Measurements from ENCODE around the gene SF1.

SF1 gene

DNA sequence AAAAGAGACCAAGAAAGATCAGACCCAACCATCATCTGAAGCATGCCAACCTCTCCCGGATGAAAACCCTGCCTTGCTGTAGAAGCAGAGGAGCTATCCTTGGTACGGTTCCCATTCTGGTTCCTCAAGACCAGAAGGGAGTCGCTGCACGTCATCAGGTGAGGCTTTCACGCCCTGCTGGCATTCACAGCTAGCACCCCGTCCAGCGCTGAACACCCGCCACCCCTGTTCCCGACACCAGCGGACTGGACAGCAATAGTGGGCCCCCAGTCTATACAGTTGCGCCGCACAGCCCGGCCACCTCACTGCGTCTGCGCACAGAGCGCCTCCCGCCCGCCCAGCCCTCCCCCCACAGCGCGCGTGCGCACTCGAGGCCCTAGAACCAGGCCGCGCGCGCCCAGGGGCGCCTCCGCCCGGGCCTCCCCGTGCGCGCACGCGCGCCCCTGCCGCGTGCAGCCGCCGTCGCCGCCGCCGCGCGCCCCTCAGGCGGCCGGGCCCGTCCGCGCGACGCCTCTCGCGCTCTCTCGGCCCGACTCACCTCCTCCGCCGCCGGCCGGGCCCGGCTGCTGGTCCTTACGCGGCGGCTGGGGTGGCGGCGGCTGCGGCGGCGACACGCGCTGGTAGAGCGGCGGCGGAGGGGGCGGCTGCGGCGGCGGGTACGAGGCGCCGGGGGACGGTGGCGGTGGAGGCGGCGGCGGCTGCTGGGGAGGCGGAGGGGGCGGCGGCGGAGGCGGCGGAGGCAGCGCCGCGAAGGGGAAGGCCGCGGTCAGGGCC lies 706 bp downstream of the SF1 start:
- peak; percentile 69 for DNase-seq

DNA sequence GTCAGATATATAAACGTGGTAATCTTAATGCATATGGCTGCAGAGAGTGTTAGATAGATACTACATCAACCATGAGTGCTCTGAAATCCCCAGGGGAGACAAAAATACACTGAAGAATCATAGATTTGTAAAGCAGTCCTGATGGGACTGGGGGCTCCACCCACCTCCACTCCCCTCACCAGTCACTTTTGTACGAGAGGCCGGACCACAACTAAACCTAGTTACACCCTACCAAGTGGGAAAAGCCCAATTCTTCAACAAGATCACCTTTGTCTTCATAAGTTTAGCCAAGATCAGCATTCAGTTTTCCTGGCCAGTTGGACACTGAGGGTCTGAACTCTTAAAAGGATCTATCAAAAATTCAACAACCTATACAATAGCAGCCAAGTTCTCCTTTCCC lies 1.5 kb downstream of the SF1 start:
- DNase-seq = no peak

DNA sequence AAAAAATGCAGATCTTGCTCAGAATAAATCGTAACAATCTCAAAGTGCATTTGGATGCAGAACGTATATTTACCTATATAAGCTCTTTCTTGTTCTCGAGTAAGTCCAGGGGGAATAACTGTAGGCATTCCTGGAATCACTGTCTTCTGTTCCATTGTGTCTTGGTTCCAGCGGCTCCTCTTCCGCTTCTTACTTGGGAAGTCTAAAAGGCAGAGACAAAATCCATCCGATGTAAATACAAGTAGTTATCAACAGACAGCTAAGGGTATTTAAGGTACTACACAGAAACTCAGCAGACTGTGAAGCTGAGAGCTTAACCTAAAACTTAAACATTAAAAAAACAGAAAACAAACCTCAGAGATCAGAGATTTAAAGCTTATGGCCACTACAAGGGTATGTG lies 1.9 kb downstream of the SF1 start:
- no peak for DNase-seq

DNA sequence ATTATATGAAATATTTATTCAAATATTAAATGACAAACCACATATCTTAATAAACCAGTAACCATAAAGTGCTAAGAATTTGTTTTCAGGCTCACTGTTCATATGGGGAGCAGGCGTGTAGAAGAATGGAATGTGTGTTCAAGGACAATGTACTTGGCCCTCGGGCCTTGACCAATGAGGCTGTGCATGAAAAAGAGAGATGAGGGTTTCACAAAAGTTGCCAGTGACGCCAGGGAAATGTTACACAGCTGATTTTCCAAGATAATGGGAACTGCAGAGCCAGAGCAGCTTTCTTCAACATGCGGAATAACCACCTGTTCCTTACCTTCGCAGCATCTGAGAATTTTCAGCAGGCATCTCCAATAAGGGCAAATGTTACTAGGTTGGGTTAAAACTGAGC lies 4.2 kb downstream of the SF1 start:
- DNase-seq = no peak

DNA sequence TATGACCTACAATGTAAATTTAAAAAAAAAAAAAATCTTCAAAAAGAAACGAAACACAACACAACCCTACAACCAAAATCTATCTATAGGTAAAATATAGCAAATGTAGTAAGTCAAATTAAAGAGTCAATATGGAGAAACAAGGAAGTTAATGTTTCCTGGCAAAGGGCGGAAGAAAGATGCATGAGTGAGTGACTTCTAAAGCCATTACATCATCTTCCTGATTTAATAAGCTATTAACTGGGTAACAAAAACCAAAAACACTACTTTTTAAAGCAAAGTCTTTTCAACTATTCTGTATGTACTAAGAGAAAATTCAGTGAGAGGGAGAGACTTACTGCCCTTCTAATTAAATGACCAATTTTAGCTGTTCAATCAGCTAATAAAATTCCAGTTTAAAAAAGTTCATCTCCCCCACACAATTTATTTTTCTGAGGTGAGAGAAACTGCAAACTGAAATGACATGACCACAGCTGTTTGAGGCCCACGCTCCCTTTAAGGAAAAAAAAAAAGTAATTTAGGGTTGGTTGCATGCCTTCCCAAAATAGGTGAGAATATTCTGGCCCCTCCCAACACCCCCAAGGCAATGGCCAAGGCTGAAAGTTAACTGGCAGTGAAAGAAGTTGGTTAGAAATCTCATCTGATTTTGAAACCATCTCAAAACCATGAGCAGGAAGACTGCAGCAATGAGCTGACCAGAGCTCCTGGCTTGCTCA lies 5.9 kb downstream of the SF1 start:
- no peak for DNase-seq

DNA sequence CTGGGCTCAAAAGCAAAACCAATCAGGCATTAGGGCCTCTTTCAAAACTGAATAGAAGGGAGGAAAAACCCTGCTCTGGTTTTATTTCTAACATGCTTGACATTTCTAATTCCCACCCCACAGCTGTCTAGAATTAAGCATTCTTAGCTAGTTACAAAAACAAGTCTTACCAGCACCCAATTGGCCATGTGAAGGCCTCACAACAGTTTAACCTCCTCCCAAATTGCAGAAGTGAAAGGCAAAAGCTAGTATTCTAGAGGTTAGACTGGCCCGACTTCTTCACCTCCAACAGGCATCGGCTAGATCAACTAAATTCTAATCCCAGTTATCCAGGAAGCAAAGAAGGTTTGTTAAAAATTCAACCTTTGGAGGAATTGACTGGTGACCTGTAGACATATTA lies 6.5 kb downstream of the SF1 start:
- no peak for DNase-seq

DNA sequence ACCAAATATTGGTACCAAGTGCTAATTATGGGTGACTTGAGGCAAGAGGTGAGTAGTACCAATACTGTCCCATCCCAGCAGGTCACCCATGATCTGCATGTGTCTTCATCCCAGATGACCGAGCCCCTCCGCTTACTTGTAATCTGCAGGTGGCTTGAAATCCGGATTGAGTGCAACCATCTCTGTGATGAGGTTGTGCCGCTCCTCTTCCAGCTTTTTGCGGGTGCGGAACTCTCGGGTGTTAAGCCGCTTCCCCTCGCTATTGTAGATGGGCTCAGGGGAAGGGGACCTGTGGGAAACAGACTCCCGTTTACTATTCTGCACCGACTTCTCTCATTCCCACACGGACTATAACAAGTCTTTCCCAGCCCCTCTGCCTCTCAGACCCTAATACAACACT lies 8.2 kb downstream of the SF1 start:
- DNase-seq = no peak

DNA sequence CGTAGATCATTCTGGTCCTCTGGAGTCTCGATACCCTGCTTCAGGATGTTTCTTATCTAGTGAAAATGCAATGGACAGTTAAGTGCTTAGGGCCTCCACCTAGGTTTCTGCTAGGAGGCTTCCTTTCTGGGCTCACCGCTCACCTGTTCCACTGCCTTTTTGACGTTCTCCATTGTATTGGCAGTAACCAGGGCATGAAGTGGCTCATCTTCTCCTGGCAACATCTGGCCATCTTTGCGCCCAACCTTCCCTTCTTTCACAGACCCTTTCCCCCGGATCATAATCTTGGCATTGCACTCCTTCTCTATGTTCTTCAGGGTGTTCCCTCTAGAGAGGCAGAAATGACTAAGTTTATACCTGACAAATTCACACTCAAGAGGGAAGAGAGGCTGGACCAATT lies 9.1 kb downstream of the SF1 start:
- DNase-seq = no peak

DNA sequence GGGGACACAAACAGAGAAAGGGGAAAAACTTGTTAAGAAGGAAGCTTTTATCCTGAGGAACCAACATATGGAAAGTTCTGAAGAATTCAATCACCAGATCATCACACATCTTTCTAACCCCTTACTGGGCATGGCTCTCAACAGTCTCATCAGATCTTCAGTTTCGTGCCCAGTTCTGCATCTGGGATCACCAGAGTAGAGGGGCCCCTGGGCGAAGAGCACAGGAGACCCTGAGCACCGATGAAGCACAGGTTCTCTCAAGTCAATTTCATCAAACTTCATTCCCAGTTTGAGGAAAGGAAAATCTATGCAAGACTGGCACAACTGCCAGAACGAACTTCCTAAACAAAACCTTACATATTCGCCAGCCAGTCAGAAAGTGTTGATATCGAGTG lies 10.0 kb downstream of the SF1 start:
- no peak for DNase-seq

DNA sequence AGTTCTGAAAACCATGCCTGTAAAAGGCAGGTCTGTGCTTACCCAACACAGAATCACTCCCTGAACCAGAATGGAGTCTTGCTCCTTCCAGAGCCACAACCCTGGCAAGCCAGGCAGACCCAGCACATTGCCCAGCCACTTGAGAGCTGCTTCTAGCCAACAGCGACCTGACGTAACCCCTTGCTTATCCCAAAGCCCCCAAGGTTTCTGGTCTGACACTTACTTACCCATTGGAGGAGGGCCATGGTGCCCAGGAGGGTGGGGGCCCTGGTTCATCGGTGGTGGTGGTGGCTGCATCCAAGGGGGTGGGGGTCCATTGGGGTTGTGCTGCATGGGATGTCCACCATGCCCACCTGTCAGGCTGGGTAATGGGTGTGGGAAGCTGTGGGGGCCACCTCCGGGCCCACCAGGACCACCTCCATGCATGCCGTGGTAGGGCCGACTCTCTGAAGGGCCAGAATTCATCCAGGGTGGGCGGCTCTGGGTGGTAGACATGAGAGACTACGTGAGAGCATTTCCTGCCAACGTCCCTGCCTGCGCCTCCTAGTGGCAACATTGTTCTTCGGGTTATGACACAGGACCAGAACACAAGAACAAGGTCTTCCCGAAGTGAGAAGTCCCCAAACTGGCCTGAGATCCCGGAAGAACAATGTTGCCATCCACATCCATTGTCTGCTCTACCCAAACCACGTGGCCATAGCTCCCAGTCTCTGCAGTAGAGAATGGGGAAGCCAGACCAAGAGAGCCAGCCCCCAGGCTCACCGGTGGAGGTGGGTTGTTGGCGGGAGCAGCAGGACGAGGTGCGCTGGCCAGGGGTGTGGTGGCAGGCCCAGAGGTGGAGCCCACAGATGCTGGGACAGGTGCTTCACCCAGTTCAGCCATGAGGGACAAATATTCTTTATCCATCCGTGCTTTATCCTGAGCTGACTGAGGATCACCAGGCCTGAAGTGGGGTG lies 10.7 kb downstream of the SF1 start:
- peak; percentile 45 for DNase-seq

DNA sequence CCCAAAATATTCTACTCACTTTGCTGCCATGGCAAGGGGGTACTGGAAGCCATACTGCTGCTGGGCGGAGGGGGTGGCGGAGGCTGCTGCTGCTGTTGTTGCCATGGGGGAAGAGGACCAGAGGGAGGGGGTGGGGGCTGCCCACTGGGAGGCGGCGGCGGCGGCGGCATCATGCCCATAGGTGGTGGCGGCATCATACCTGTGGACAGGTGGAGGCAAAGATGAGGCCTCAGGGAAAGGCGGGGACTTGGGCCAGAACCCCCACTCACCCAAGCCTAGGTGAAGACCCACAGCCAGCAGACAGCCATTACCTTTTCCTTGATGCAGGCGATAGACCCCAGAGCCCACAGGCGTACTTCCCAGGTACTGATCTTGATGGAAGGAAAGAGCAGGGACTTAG lies 11.5 kb downstream of the SF1 start:
- no peak for DNase-seq

DNA sequence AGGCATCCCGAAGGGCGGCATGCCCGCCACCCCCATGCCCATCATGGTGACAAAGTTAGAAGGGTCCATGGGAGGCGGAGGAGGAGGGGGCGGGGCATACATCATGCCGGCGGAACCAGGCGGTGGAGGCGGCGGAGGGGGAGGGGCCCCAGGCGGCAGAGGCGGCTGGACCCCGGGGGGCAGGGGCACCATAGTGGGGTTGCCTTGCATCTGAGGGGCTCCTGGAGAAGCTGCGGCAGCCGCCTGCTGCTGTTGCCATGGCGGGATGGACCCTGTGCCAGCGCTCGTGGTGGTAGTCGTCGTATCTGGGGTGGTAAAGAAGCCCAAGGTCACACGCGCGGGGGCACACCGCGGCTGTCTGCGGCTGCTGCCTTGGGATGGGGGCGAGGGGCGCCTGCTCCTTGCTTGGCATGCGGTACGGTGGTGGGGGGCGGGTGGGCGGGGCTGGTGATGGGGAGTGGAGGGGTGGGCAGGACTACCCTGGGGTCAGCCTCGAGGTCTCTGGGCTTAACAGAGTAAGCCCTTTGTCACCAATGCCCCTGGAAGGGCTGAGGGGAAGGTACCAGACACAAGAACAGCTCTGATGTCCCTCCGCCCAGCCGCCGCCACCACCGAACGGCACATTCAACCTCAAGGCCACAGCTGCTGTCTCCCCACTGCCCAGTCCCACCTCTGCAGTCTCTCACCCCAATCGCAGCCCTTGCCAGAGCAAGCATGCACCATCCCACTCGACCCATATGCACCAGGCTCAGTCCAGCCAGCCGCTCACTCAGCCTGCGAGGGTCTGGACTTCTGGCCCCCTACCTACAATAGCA lies 12.3 kb downstream of the SF1 start:
- DNase-seq = no peak

DNA sequence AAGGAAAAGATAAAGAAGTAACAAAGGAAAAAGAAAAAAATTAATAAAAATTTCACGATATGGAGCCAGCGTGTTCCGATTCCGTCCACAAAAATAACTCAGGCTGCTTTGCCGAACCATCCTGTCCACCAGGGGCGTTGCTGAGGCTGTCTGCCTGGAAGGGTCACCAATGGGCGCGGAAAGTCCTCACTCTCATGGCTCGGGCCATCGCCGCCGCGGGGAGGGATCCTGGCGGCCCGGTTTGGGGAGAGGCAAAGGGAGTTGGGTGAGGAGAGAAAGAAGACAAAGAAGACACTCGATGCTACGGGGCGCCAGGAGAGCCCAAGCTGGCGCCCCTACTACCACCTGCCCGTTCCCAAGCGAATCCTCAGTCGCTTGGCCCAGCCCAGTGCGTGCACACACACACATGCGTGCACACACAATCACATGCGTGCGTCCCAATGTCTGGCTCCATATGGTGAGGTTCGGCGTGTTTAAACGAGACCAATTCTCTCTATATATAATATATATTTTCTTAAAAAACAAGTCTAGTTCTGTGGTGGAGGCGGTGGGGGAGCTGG lies 13.0 kb downstream of the SF1 start:
- no peak for DNase-seq

DNA sequence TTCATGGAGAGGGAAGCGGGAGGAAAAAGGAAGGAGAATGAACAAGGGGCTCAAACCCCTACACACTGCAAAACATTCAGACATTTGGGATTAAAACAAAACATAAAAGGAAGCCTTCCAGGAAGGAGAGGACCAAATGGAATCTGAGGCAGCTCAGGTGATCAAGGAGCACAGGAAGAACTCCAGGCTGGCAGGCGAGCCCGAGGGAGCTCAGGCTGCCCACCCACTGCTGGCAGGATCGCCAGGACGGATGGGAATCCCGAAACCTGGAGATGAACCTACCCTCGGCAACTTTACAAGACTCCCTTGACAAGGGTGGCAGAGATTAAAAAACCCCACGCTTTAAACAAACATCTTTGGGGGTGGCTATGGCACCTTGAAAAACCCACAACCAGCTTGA lies 13.6 kb downstream of the SF1 start:
- no peak for DNase-seq

DNA sequence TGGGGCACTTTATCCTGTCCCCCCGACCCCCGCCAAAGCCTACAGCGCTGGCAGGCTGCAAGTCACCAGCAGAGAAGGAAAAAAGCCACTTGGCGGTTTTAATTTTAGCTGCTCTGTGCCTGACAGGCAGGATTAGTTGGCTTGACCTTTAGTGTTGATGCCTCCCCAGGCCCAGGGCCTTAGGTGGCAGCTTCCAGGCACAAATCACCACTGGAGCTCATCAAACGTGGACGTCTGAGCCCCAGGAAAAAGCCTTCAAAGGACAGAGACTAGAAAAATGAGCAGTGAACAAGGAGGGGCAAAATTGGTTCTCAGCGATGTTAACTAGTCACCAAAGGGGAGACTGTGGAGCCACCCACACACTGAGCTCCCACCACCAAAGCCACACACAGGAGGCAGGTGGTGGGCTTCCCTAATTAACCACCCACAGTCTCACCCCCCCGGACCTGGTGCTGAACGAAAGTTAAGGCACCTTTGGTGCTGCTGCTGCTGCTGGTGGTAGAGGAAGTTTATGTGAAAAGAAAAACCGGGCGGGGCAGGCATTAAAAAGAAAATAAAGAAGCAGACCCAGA lies 14.2 kb downstream of the SF1 start:
- DNase-seq = no peak

DNA sequence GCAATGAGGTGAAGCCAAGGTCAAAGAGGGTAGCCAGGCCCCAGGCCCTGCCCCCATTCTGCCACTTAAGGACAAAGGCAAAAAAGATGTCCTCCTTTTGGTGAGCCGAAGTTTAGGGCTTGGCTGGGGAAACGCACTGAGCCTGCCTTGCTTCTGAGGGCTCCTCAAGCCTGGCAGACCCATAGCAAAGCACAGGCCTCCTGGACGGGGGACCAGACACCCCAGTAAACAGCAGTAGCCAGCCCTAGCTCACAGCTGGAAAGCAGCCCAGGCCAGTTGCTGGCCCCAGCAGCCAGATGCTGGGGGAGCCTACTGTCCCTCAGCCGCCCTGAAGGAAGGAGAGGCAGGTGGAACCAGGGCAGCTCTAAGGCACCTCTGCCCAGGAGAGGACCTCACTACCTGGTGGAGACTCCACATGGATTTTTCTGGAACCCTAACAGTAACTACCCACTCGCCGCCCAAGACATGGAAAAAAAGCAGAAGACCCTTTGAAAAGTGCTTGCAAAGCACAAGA lies 14.8 kb downstream of the SF1 start:
- DNase-seq = no peak

DNA sequence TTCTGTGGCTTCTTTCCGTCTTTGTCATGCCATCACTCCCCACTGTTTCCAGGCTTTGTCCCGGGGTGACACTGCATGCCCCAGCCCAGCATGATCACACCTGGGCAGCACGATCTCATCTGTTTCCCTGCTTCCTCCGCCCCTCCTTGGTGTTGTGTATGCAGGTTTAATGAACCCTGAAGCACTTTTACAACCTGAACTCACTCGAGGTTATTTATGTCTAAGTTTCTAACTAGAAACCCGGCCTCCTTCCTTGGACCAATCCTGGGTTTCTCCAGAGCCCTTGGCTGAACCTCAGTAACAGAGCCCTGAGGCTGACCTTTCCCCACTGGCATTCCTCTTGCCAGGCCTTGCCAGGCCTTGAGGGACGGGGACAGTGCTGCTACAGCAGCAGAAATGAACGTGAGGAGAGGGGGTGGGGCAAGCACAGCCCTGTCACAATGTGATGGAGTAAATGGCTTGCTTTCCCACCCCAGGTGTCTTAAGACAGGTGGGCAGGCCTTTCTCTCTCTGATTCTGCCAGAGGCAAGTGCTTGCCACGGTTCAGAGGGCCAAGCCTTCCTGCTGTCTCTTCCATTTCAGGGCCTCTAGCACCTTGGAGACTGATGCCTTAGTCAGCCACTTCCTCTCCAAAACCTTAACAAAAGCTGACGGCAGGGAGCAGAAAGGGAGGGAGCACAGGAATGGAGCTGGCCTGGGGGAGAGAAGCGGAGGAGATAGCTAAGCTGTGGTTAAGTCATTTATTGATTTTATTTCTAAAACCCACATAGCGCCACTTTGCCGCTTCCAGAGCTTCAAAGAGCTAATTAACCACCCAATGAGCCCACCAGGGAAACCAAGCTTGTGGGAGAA lies 15.4 kb downstream of the SF1 start:
- DNase-seq = no peak

DNA sequence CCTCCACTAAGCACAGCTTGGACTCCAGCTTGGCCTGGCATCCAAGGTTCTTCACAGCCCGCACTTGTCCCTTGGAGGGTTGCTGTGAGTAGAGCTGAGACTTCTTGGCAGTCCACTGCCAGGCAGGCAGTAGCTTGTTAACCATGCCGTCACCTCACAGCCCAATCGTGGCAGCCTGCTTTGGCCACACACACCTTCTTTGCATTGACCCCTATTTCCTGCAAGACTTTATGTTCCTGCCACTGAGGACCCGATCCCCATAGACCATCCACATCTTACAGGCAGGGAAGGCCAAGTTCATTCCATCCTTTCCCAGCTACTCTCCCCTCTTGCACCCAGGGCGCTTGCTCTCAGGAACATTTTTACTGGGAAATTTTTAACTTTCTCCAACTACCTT lies 16.1 kb downstream of the SF1 start:
- DNase-seq = no peak

DNA sequence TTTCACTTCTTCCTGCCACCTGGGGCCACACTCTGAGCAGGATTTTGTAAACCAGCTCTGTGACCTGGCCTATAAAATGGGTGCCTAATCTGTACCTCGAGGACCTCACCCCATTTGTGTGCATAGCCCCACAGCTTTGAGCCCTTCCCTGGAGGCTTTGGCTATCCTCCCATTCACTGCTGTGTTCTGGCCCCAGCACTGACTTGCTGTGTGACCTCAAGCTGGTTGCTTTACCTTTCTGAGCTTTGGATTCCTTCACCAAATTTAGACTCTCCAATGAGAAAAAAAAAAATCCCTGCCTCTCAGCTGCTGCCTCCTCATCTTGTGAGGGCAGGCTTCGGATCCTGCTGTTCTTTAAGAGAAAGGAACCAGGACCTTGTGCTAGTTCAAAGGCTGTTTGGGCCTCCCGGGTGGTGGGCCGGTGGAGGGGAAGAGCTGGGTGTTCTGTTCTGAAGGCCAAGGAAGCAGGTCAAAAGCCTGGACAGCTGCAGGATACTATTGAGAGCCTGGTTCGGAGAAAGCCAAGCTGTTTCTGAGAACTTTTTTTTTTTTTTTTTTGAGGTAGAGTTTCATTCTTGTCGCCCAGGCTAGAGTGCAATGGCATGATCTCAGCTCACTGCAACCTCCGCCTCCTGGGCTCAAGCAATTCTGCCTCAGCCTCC lies 17.5 kb downstream of the SF1 start:
- DNase-seq = no peak
